DOHH2 (cell line): ENCODE results near the gene ZNRF1.

Experiments
- CTCF ChIP-seq: fragments of 200-600 bp; sonication (generic); IDR thresholded peaks from one replicate; pipeline ENCODE4 v1.5.1; 2014; ENCODE audit warnings: antibody characterized with exemption, mild to moderate bottlenecking, low read depth, low read length; ENCODE audit not compliant: poor library complexity, severe bottlenecking
- EZH2phosphoT487 ChIP-seq: fragments of 200-600 bp; sonication (generic); IDR thresholded peaks from 2 replicates; pipeline ENCODE4 v1.6.1; 2017; ENCODE audit warnings: borderline replicate concordance, mild to moderate bottlenecking, antibody characterized with exemption, low read length, moderate library complexity, mixed read lengths

- TF ChIP-seq CTCF (no peak), EZH2phosphoT487 (no peak)
Measured at GRCh38 chr16:75054556-75054947, 55.7 kb downstream of the ZNRF1 start.
